Glomerular endothelial cell (primary cell): ENCODE measurements around the gene SH3BGR. TPM values are rescaled to one million over a fixed set of nuclear protein-coding genes. Genes with fewer than 3 reads are reported as not detected.
"Not testable (repeated sequence)": the region's sequence is repeated elsewhere in the genome, so short reads cannot be mapped to it uniquely, and the experiment has no call there.

Source experiments
- DNase-seq: peaks from one replicate; pipeline ENCODE4 v3.0.0-alpha.2; 2011; ENCODE audit warnings: low read depth, low spot score; ENCODE audit errors: extremely low read depth
- total RNA-seq: library from RNA; depleted of rRNA; stranded (reverse); fragments of >200 nt; gene quantifications from 2 replicates; pipeline ENCODE4 v1.2.3, GENCODE V29; 2015

SH3BGR gene
- total RNA-seq: 0.64 TPM in 1 of 2 replicates, not detected in the other

- no peak for DNase-seq
Measured at GRCh38 chr21:39451332-39452206, at the start of gene SH3BGR. SH3BGR (plus strand) TSS chr21:39451970; CDS start chr21:39452097, 127 bp downstream.

- DNase-seq: no peak
Measured at GRCh38 chr21:39406065-39406464, 45.7 kb upstream of the SH3BGR start.

- not testable (repeated sequence) for DNase-seq
Measured at GRCh38 chr21:39419204-39419603, 32.6 kb upstream of the SH3BGR start.

GRCh38 chr21:39422527-39423241 lies 29.1 kb upstream of the SH3BGR start:
- DNase-seq: no peak

GRCh38 chr21:39429445-39429844 lies 22.3 kb upstream of the SH3BGR start:
- no peak for DNase-seq

- no peak for DNase-seq
Measured at GRCh38 chr21:39430016-39430415, 21.8 kb upstream of the SH3BGR start.

GRCh38 chr21:39430457-39430856 lies 21.3 kb upstream of the SH3BGR start:
- no peak for DNase-seq

GRCh38 chr21:39430954-39431353 lies 20.8 kb upstream of the SH3BGR start:
- DNase-seq: no peak

GRCh38 chr21:39434950-39435349 lies 16.8 kb upstream of the SH3BGR start:
- DNase-seq: no peak

- DNase-seq: no peak
Measured at GRCh38 chr21:39439232-39439631, 12.5 kb upstream of the SH3BGR start.

GRCh38 chr21:39441502-39442475 lies 10.0 kb upstream of the SH3BGR start:
- DNase-seq: no peak

GRCh38 chr21:39444421-39445180 lies 7.2 kb upstream of the SH3BGR start:
- no peak for DNase-seq

- DNase-seq: no peak
Measured at GRCh38 chr21:39445321-39446269, 6.2 kb upstream of the SH3BGR start, which contains the start of gene LCA5L. LCA5L (minus strand) TSS chr21:39445778; CDS start chr21:39428493, 17,285 bp downstream.

- DNase-seq: no peak
Measured at GRCh38 chr21:39447264-39447663, 4.5 kb upstream of the SH3BGR start.

GRCh38 chr21:39452207-39452969 lies 618 bp downstream of the SH3BGR start:
- DNase-seq: no peak

GRCh38 chr21:39452970-39453342 lies 1.2 kb downstream of the SH3BGR start:
- no peak for DNase-seq

- DNase-seq: no peak
Measured at GRCh38 chr21:39453571-39454179, 1.9 kb downstream of the SH3BGR start.
